Measurements from ENCODE around the gene SYT9. TPM values are rescaled to one million over a fixed set of nuclear protein-coding genes. Genes with fewer than 3 reads are reported as not detected.

The SYT9 gene
- total RNA-seq, 2 experiments from 2014 or later, result not detected

GRCh38 chr11:7252683-7253213, 1.0 kb downstream of the SYT9 start:
- intact Hi-C loops (cut with DNase I, micrococcal nuclease), result no loop called here
- Mint-ChIP-seq H3K4me1 (peaks cover 3% of the 10 kb centered on the region), H3K4me3 (peak overlapping the region; percentile 38), H3K36me3 (ENCODE audit: low read depth) (no peaks in the 10 kb centered on the region), H3K27me3 (peaks cover 47% of the 10 kb centered on the region), H3K9me3 (ENCODE audit: low read depth) (peaks cover 6% of the 10 kb centered on the region), H3K27ac (no peak overlapping the region)
- ChIA-PET POLR2A (no interaction called here), CTCF (no interaction called here)
- no peak for DNase-seq
- ATAC-seq, result no peak

- H3K4me3 Mint-ChIP-seq, result no peak overlapping the region
These were observed 2.1 kb downstream of the SYT9 start for GRCh38 chr11:7253800-7254199.

GRCh38 chr11:7254731-7255291, 3.1 kb downstream of the SYT9 start:
- POLR2A ChIA-PET, result no interaction called here

More at GRCh38 chr11:7253800-7254199, 2.1 kb downstream of the SYT9 start:
- Mint-ChIP-seq H3K36me3 (ENCODE audit: low read depth) (no peaks in the 10 kb centered on the region), H3K27ac (no peak overlapping the region), H3K27me3 (peaks cover 46% of the 10 kb centered on the region), H3K4me1 (peaks cover 3% of the 10 kb centered on the region), H3K9me3 (ENCODE audit: low read depth) (no peaks in the 10 kb centered on the region)
- ATAC-seq (no peak), DNase-seq (no peak)
- ChIA-PET POLR2A (no interaction called here), CTCF (no interaction called here)
- intact Hi-C loops (cut with DNase I, micrococcal nuclease), result no loop called here

GRCh38 chr11:7256943-7257342, 5.2 kb downstream of the SYT9 start:
- ChIA-PET POLR2A (no interaction called here), CTCF (interaction anchor here (1.9 kb wide), 1 partner anchor 21 kb away, joined by 4 read pairs; no protein-coding TSS in a partner anchor)
- no peak for DNase-seq
- Mint-ChIP-seq H3K4me3 (no peak overlapping the region), H3K4me1 (peaks cover 3% of the 10 kb centered on the region), H3K27me3 (peaks cover 31% of the 10 kb centered on the region), H3K27ac (no peak overlapping the region), H3K36me3 (ENCODE audit: low read depth) (no peaks in the 10 kb centered on the region), H3K9me3 (ENCODE audit: low read depth) (no peaks in the 10 kb centered on the region)
- no peak for ATAC-seq
- intact Hi-C loops (cut with DNase I, micrococcal nuclease), result no loop called here

More at GRCh38 chr11:7254731-7255291, 3.1 kb downstream of the SYT9 start:
- Mint-ChIP-seq H3K4me1 (peaks cover 3% of the 10 kb centered on the region), H3K4me3 (no peak overlapping the region), H3K27ac (no peak overlapping the region), H3K27me3 (peaks cover 42% of the 10 kb centered on the region), H3K36me3 (ENCODE audit: low read depth) (no peaks in the 10 kb centered on the region), H3K9me3 (ENCODE audit: low read depth) (no peaks in the 10 kb centered on the region)
- CTCF ChIA-PET, result no interaction called here
- intact Hi-C loops (cut with DNase I, micrococcal nuclease), result no loop called here
- DNase-seq, result no peak
- no peak for ATAC-seq

GRCh38 chr11:7257724-7258123, 6.0 kb downstream of the SYT9 start:
- peaks cover 28% of the 10 kb centered on the region for H3K27me3 Mint-ChIP-seq
- ATAC-seq, result no peak
- ChIA-PET POLR2A (no interaction called here), CTCF (no interaction called here)
- H3K9me3 Mint-ChIP-seq (ENCODE audit: low read depth), result no peaks in the 10 kb centered on the region
- no peak overlapping the region for H3K4me3 Mint-ChIP-seq
- no peak overlapping the region for H3K27ac Mint-ChIP-seq
- DNase-seq, result no peak
- peaks cover under 1% of the 10 kb centered on the region for H3K4me1 Mint-ChIP-seq
- H3K36me3 Mint-ChIP-seq (ENCODE audit: low read depth), result no peaks in the 10 kb centered on the region
- intact Hi-C loops (cut with DNase I, micrococcal nuclease), result no loop called here

GRCh38 chr11:7261578-7261977, 9.9 kb downstream of the SYT9 start:
- ATAC-seq (no peak), DNase-seq (no peak)
- H3K9me3 Mint-ChIP-seq (ENCODE audit: low read depth), result no peaks in the 10 kb centered on the region
- ChIA-PET CTCF (no interaction called here), POLR2A (no interaction called here)
- no peak overlapping the region for H3K4me3 Mint-ChIP-seq
- H3K36me3 Mint-ChIP-seq (ENCODE audit: low read depth), result no peaks in the 10 kb centered on the region
- no peaks in the 10 kb centered on the region for H3K4me1 Mint-ChIP-seq
- intact Hi-C loops (cut with DNase I, micrococcal nuclease), result no loop called here
- H3K27ac Mint-ChIP-seq, result no peak overlapping the region
- H3K27me3 Mint-ChIP-seq, result peaks cover 10% of the 10 kb centered on the region

- intact Hi-C loops (cut with DNase I, micrococcal nuclease), result no loop called here
- Mint-ChIP-seq H3K27ac (no peak overlapping the region), H3K4me1 (no peaks in the 10 kb centered on the region), H3K36me3 (ENCODE audit: low read depth) (no peaks in the 10 kb centered on the region), H3K4me3 (no peak overlapping the region), H3K9me3 (ENCODE audit: low read depth) (no peaks in the 10 kb centered on the region), H3K27me3 (peaks cover 11% of the 10 kb centered on the region)
- DNase-seq (no peak), ATAC-seq (no peak)
- ChIA-PET POLR2A (no interaction called here), CTCF (interaction anchor here (0.6 kb wide), 1 partner anchor 42 kb away, joined by 3 read pairs; no protein-coding TSS in a partner anchor)
These were observed 11.0 kb downstream of the SYT9 start for GRCh38 chr11:7262672-7263071.

- CTCF ChIA-PET, result no interaction called here
- no peaks in the 10 kb centered on the region for H3K4me1 Mint-ChIP-seq
- H3K9me3 Mint-ChIP-seq (ENCODE audit: low read depth), result no peaks in the 10 kb centered on the region
- no peak overlapping the region for H3K27ac Mint-ChIP-seq
- no peak overlapping the region for H3K4me3 Mint-ChIP-seq
- intact Hi-C loops (cut with DNase I, micrococcal nuclease), result no loop called here
- peaks cover 7% of the 10 kb centered on the region for H3K27me3 Mint-ChIP-seq
- DNase-seq, result no peak
- no peak for ATAC-seq
- no peaks in the 10 kb centered on the region for H3K36me3 Mint-ChIP-seq (ENCODE audit: low read depth)
- POLR2A ChIA-PET, result no interaction called here
These were observed 12.1 kb downstream of the SYT9 start for GRCh38 chr11:7263842-7264241.

- DNase-seq (no peak), ATAC-seq (no peak)
- POLR2A ChIA-PET, result no interaction called here
- peaks cover 4% of the 10 kb centered on the region for H3K27me3 Mint-ChIP-seq
- H3K27ac Mint-ChIP-seq, result no peak overlapping the region
- no peaks in the 10 kb centered on the region for H3K4me1 Mint-ChIP-seq
- H3K4me3 Mint-ChIP-seq, result no peak overlapping the region
- H3K36me3 Mint-ChIP-seq (ENCODE audit: low read depth), result no peaks in the 10 kb centered on the region
- H3K9me3 Mint-ChIP-seq (ENCODE audit: low read depth), result no peaks in the 10 kb centered on the region
- CTCF ChIA-PET, result no interaction called here
- intact Hi-C loops (cut with DNase I, micrococcal nuclease), result no loop called here
These were observed 17.1 kb downstream of the SYT9 start for GRCh38 chr11:7268758-7269157.

- DNase-seq (no peak), ATAC-seq (no peak)
- no peak overlapping the region for H3K4me3 Mint-ChIP-seq
- H3K36me3 Mint-ChIP-seq (ENCODE audit: low read depth), result no peaks in the 10 kb centered on the region
- POLR2A ChIA-PET, result interaction anchor here (0.6 kb wide), 1 partner anchor 380 kb away, joined by 3 read pairs; no protein-coding TSS in a partner anchor
- no peaks in the 10 kb centered on the region for H3K9me3 Mint-ChIP-seq (ENCODE audit: low read depth)
- CTCF ChIA-PET, result interaction anchor here (0.6 to 0.7 kb wide), 2 partner anchors 10 to 179 kb away, joined by 3 read pairs; no protein-coding TSS in a partner anchor
- H3K27ac Mint-ChIP-seq, result no peak overlapping the region
- intact Hi-C loops (cut with DNase I, micrococcal nuclease), result no loop called here
- H3K4me1 Mint-ChIP-seq, result no peaks in the 10 kb centered on the region
- H3K27me3 Mint-ChIP-seq, result peaks cover 7% of the 10 kb centered on the region
These were observed 18.6 kb downstream of the SYT9 start for GRCh38 chr11:7270233-7270865.

GRCh38 chr11:7272373-7272772, 20.7 kb downstream of the SYT9 start:
- intact Hi-C loops (cut with DNase I, micrococcal nuclease), result no loop called here
- POLR2A ChIA-PET, result no interaction called here
- no peak overlapping the region for H3K27ac Mint-ChIP-seq
- ATAC-seq, result no peak
- H3K9me3 Mint-ChIP-seq (ENCODE audit: low read depth), result no peaks in the 10 kb centered on the region
- no peaks in the 10 kb centered on the region for H3K36me3 Mint-ChIP-seq (ENCODE audit: low read depth)
- CTCF ChIA-PET, result interaction anchor here (0.6 kb wide), 1 partner anchor 310 kb away, joined by 3 read pairs; no protein-coding TSS in a partner anchor
- H3K4me3 Mint-ChIP-seq, result no peak overlapping the region
- DNase-seq, result no peak
- H3K27me3 Mint-ChIP-seq, result peaks cover 9% of the 10 kb centered on the region
- no peaks in the 10 kb centered on the region for H3K4me1 Mint-ChIP-seq

GRCh38 chr11:7275133-7275532, 23.4 kb downstream of the SYT9 start:
- POLR2A ChIA-PET, result no interaction called here
- no peaks in the 10 kb centered on the region for H3K9me3 Mint-ChIP-seq (ENCODE audit: low read depth)
- H3K27ac Mint-ChIP-seq, result no peak overlapping the region
- intact Hi-C loops (cut with DNase I, micrococcal nuclease), result loop anchor here in 1 of 2 experiments (5.0 kb wide), 2 partner anchors 178 to 463 kb away; no protein-coding TSS in a partner anchor
- H3K36me3 Mint-ChIP-seq (ENCODE audit: low read depth), result no peaks in the 10 kb centered on the region
- CTCF ChIA-PET, result no interaction called here
- H3K4me3 Mint-ChIP-seq, result no peak overlapping the region
- ATAC-seq, result no peak
- DNase-seq, result no peak
- peaks cover 12% of the 10 kb centered on the region for H3K27me3 Mint-ChIP-seq
- no peaks in the 10 kb centered on the region for H3K4me1 Mint-ChIP-seq

Measured in activated CD4-positive, alpha-beta T cell treated with anti-CD3 and anti-CD28 coated beads for 36 hours (primary cell).